Measurements from ENCODE around the gene LYZ.

- TF ChIP-seq CTCF (conservative IDR thresholded peaks at IDR 0.05 in 1 of 2, IDR thresholded peaks at IDR 0.05 in 1 of 2; ENCODE audit: extremely low read depth in 1 of 2, insufficient read depth in 1 of 2, low read depth in 1 of 2, low read length in 2 of 2) = peak; percentile 50 to 56
- TF ChIP-seq EZH2 (IDR thresholded peaks at IDR 0.05; ENCODE audit: borderline replicate concordance, low read length) = no peak
These were observed 40.2 kb downstream of the LYZ start for GRCh38 chr12:69388371-69388770.
